H1 (cell line): ENCODE measurements around the gene FRMD4A. TPM values are rescaled to one million over a fixed set of nuclear protein-coding genes. Genes with fewer than 3 reads are reported as not detected.

ENCODE experiments used
- CTCF ChIA-PET: fragments of 300-600 bp; sonication (Branson Sonifier 250); formaldehyde crosslinking; loops from one replicate; lab custom pipeline; 2021; ENCODE audit not compliant: partially characterized antibody; lab: Charles Lee
- POLR2A ChIA-PET: fragments of 300-600 bp; sonication (Branson Sonifier 250); formaldehyde crosslinking; loops from one replicate; lab custom pipeline; 2021; ENCODE audit warnings: inconsistent platforms; ENCODE audit not compliant: partially characterized antibody; lab: Charles Lee
- DNase-seq, 2 experiments: peaks; one replicate each; pipeline versions ENCODE4 v3.0.0 to v3.0.0-alpha.2; 2010 to 2022; ENCODE audit warnings: low spot score in 2 of 2, low read depth in 1 of 2, mixed read lengths in 1 of 2
- FAIRE-seq: peaks from 2 replicates; lab custom pipeline; 2011; peaks lifted over from hg19 to GRCh38; lab: Jason Lieb, UNC
- H2AFZ ChIP-seq: 2 replicates; pipeline ENCODE4 v1.8.1; 2012; ENCODE audit warnings: low read length, inconsistent platforms
- H2AK5ac ChIP-seq: 2 replicates; pipeline ENCODE4 v1.6.1; 2013; ENCODE audit warnings: low read depth, low read length
- H2BK120ac ChIP-seq: replicated peaks from 2 replicates; pipeline ENCODE3; 2013; ENCODE audit warnings: low read depth, low read length, inconsistent platforms
- H2BK12ac ChIP-seq: 2 replicates; pipeline ENCODE4 v1.6.1; 2013; ENCODE audit warnings: low read depth, low read length
- H2BK15ac ChIP-seq: 2 replicates; pipeline ENCODE4 v1.6.1; 2013; ENCODE audit warnings: low read length
- H2BK20ac ChIP-seq: 2 replicates; pipeline ENCODE4 v1.6.1; 2013; ENCODE audit warnings: low read length
- H2BK5ac ChIP-seq: 2 replicates; pipeline ENCODE4 v1.6.1; 2013; ENCODE audit warnings: low read depth, low read length
- H3K14ac ChIP-seq: 2 replicates; pipeline ENCODE4 v1.6.1; 2013; ENCODE audit warnings: inconsistent platforms; ENCODE audit not compliant: insufficient read length
- H3K18ac ChIP-seq: 2 replicates; pipeline ENCODE4 v1.6.1; 2013; ENCODE audit warnings: low read length; ENCODE audit errors: extremely low read depth
- H3K23ac ChIP-seq: 2 replicates; pipeline ENCODE4 v1.6.1; 2013; ENCODE audit warnings: inconsistent platforms; ENCODE audit not compliant: insufficient read length
- H3K23me2 ChIP-seq: 2 replicates; pipeline ENCODE4 v1.6.1; 2013; ENCODE audit warnings: low read depth, low read length
- H3K27ac ChIP-seq: 2 replicates; pipeline ENCODE4 v1.6.1; 2011; ENCODE audit warnings: low read depth, low read length, inconsistent platforms
- H3K27me3 ChIP-seq, 4 experiments: replicated peaks in 1 of 4; 1 replicate in 1 of 4; 2 replicates in 3 of 4; pipeline versions ENCODE4 v1.6.1 to v1.8.1; 2011 to 2013; ENCODE audit warnings: low read length in 3 of 4, mild to moderate bottlenecking in 3 of 4, inconsistent platforms in 2 of 4, mixed read lengths in 2 of 4, moderate library complexity in 1 of 4; ENCODE audit not compliant: control insufficient read depth in 3 of 4, insufficient read depth in 3 of 4; ENCODE audit errors: extremely low read depth in 1 of 4
- H3K36me3 ChIP-seq, 4 experiments: 2 replicates each; pipeline versions ENCODE4 v1.6.1 to v1.8.1; 2011 to 2013; ENCODE audit warnings: mild to moderate bottlenecking in 4 of 4, low read length in 3 of 4, moderate library complexity in 2 of 4, control low read depth in 1 of 4, inconsistent platforms in 1 of 4; ENCODE audit not compliant: insufficient read depth in 4 of 4, control insufficient read depth in 2 of 4
- H3K4ac ChIP-seq: replicated peaks from 2 replicates; pipeline ENCODE3; 2013; ENCODE audit warnings: low read length, low read depth, mixed read lengths, inconsistent platforms; ENCODE audit not compliant: insufficient read length
- H3K4me1 ChIP-seq, 4 experiments: replicated peaks in 1 of 4; 1 replicate in 1 of 4; 2 replicates in 3 of 4; pipeline versions ENCODE4 v1.6.1 to v1.8.1; 2011 to 2013; ENCODE audit warnings: low read length in 3 of 4, inconsistent platforms in 2 of 4, mixed read lengths in 1 of 4; ENCODE audit not compliant: insufficient read depth in 4 of 4, control insufficient read depth in 3 of 4
- H3K4me2 ChIP-seq, 2 experiments: 2 replicates each; pipeline versions ENCODE4 v1.6.1 to v1.8.1; 2011 to 2013; ENCODE audit warnings: low read depth in 2 of 2, low read length in 2 of 2, control low read depth in 1 of 2, inconsistent platforms in 1 of 2, mild to moderate bottlenecking in 1 of 2; ENCODE audit not compliant: insufficient read depth in 1 of 2
- H3K4me3 ChIP-seq, 4 experiments: fragments of 200-600, 300-600 bp in 1 of 4; sonication (generic), shearing (Covaris generic), sonication (Bioruptor Twin) in 1 of 4; 2 replicates each; pipeline versions ENCODE4 v1.5.1 to v1.8.1; 2011 to 2016; ENCODE audit warnings: low read length in 4 of 4, low read depth in 3 of 4, control low read depth in 2 of 4, inconsistent platforms in 2 of 4, mild to moderate bottlenecking in 2 of 4, mixed read lengths in 1 of 4, moderate library complexity in 1 of 4; ENCODE audit not compliant: insufficient read depth in 2 of 4; ENCODE audit errors: extremely low read depth in 1 of 4
- H3K56ac ChIP-seq: replicated peaks from 2 replicates; pipeline ENCODE3; 2013; ENCODE audit warnings: low read depth, mild to moderate bottlenecking, mixed read lengths, low read length, inconsistent platforms; ENCODE audit not compliant: insufficient read length
- H3K79me1 ChIP-seq: 2 replicates; pipeline ENCODE4 v1.6.1; 2013; ENCODE audit warnings: low read depth, low read length, control low read depth
- H3K79me2 ChIP-seq, 2 experiments: 2 replicates each; pipeline versions ENCODE4 v1.6.1 to v1.8.1; 2012 to 2013; ENCODE audit warnings: low read length in 2 of 2, mild to moderate bottlenecking in 2 of 2, inconsistent platforms in 1 of 2; ENCODE audit not compliant: insufficient read depth in 2 of 2, control insufficient read depth in 1 of 2
- H3K9ac ChIP-seq, 4 experiments: replicated peaks in 1 of 4; 1 replicate in 1 of 4; 2 replicates in 3 of 4; pipeline versions ENCODE4 v1.6.1 to v1.8.1; 2011 to 2013; ENCODE audit warnings: low read depth in 3 of 4, low read length in 3 of 4, control low read depth in 2 of 4, mild to moderate bottlenecking in 2 of 4, moderate library complexity in 2 of 4, inconsistent platforms in 1 of 4; ENCODE audit errors: extremely low read depth in 1 of 4
- H3K9me3 ChIP-seq, 2 experiments: 2 replicates each; pipeline versions ENCODE4 v1.6.1 to v1.8.1; 2012 to 2013; ENCODE audit warnings: mild to moderate bottlenecking in 2 of 2, moderate library complexity in 2 of 2, control low read depth in 1 of 2, inconsistent platforms in 1 of 2, low read depth in 1 of 2, low read length in 1 of 2, mixed read lengths in 1 of 2; ENCODE audit not compliant: insufficient read depth in 2 of 2
- H4K20me1 ChIP-seq, 2 experiments: replicated peaks in 1 of 2; 2 replicates each; pipeline versions ENCODE3 to v1.8.1; 2011 to 2013; ENCODE audit warnings: inconsistent platforms in 2 of 2, low read length in 2 of 2, mild to moderate bottlenecking in 1 of 2; ENCODE audit not compliant: insufficient read depth in 2 of 2, control insufficient read depth in 1 of 2
- H4K5ac ChIP-seq: 2 replicates; pipeline ENCODE4 v1.6.1; 2013; ENCODE audit warnings: low read length, low read depth, mixed read lengths, inconsistent platforms; ENCODE audit not compliant: insufficient read length
- H4K8ac ChIP-seq: 2 replicates; pipeline ENCODE4 v1.8.0; 2013; ENCODE audit warnings: mild to moderate bottlenecking, moderate library complexity, low read length, inconsistent platforms; ENCODE audit not compliant: insufficient read depth; ENCODE audit errors: extremely low read depth
- H4K91ac ChIP-seq: replicated peaks from 2 replicates; pipeline ENCODE3; 2013; ENCODE audit warnings: low read length, mixed read lengths, inconsistent platforms; ENCODE audit not compliant: insufficient read length
- KDM4A ChIP-seq: IDR thresholded peaks from one replicate; pipeline ENCODE4 v1.7.1; 2012; ENCODE audit warnings: low read depth, mild to moderate bottlenecking, moderate library complexity, low read length, inconsistent platforms; ENCODE audit not compliant: severe bottlenecking
- SP2 ChIP-seq: IDR thresholded peaks from 2 replicates; pipeline ENCODE4 v1.6.1; 2012; ENCODE audit warnings: mild to moderate bottlenecking, low read length, inconsistent platforms
- SRF ChIP-seq: IDR thresholded peaks from 2 replicates; pipeline ENCODE4 v1.6.1; 2011; ENCODE audit warnings: mild to moderate bottlenecking, low read depth, low read length, moderate library complexity
- TCF12 ChIP-seq: IDR thresholded peaks from 2 replicates; pipeline ENCODE4 v1.6.1; 2011; ENCODE audit warnings: low read depth, mild to moderate bottlenecking, low read length
- WGBS, 2 experiments: shearing (Covaris generic) in 1 of 2; methylation state at CpG; one replicate each; pipeline versions ENCODE4 v1.1.6 to v1.1.7; 2013 to 2015; ENCODE audit warnings: low lambda C conversion rate in 2 of 2, mixed read lengths in 2 of 2, inconsistent platforms in 1 of 2, low coverage in 1 of 2, missing lambda C conversion rate in 1 of 2; ENCODE audit not compliant: insufficient replicate concordance in 2 of 2, insufficient coverage in 1 of 2, insufficient read length in 1 of 2; ENCODE audit errors: extremely low coverage in 1 of 2, missing lambda C conversion rate in 1 of 2; 5-methylcytosine and 5-hydroxymethylcytosine counted together
- polyA plus RNA-seq, 7 experiments: library from polyadenylated mRNA; depleted of rRNA in 3 of 7; stranded (reverse) in 5 of 7; unstranded in 2 of 7; fragments of >200 nt in 5 of 7; fragments of 200-250 nt in 2 of 7; gene quantifications; 1 replicate in 5 of 7; 2 replicates in 1 of 7; 4 replicates in 1 of 7; pipeline versions ENCODE4 v1.2.1 to v1.2.3, GENCODE V29; 2011 to 2013; ENCODE audit warnings: missing spikeins in 2 of 7, mixed read lengths in 2 of 7
- total RNA-seq: library from RNA; stranded (reverse); fragmentation: NEBNext Ultra II Directional; extraction: Animal tissue kit (Norgen Biotek cat#: 25700); gene quantifications from 2 replicates; pipeline ENCODE4 v1.2.1, GENCODE V29; 2021

The FRMD4A gene
- total and polyA plus RNA-seq, 2 of the 8 experiments (the other 6 are each of a cell fraction or from before 2014, with no cell fraction given), result 38.6 to 39.6 TPM

GRCh38 chr10:13672548-13672947 lies 658.2 kb downstream of the FRMD4A start:
- no peaks in the 10 kb centered on the region for H3K79me1 ChIP-seq
- H4K5ac ChIP-seq, result no peak overlapping the region
- no peak overlapping the region for H2BK20ac ChIP-seq
- H3K36me3 ChIP-seq, result peaks cover 0 to 4% (median 2%) of the 10 kb centered on the region in 4 experiments; a peak in 2 of 8 replicates
- H3K18ac ChIP-seq, result no peak overlapping the region; the same call in 1 of the 2 replicates
- H2AK5ac ChIP-seq, result no peak overlapping the region
- no peak overlapping the region; the same call in 1 of the 2 replicates for H3K27ac ChIP-seq
- no peak overlapping the region for H3K9ac ChIP-seq
- 52% methylated on average over 7 of the region's 7 CpGs; no CpG with 5 or more reads in 1 of the 2 experiments for WGBS, 2 experiments
- no peak overlapping the region for H4K91ac ChIP-seq
- H3K9me3 ChIP-seq, result no peaks in the 10 kb centered on the region
- H3K23ac ChIP-seq, result no peak overlapping the region
- FAIRE-seq (no peak), DNase-seq (no peak)
- H2BK5ac ChIP-seq, result no peak overlapping the region
- no peak overlapping the region for H3K4ac ChIP-seq
- peak overlapping the region in 1 of 4 experiments; percentile 28; a peak in 1 of 8 replicates for H3K4me3 ChIP-seq
- no peak overlapping the region for H4K8ac ChIP-seq
- peaks cover 0 to 5% of the 10 kb centered on the region in 2 experiments for H4K20me1 ChIP-seq
- H3K27me3 ChIP-seq, result no peaks in the 10 kb centered on the region
- no peak overlapping the region for H2BK12ac ChIP-seq
- peak overlapping the region; percentile 15 to 71; a peak in 2 of 4 replicates for H3K4me2 ChIP-seq
- no peaks in the 10 kb centered on the region for H3K23me2 ChIP-seq
- H2AFZ ChIP-seq, result no peak overlapping the region
- H3K79me2 ChIP-seq, result no peaks in the 10 kb centered on the region
- ChIA-PET POLR2A (interaction anchor here (0.7 to 1.5 kb wide), 2 partner anchors 35 to 60 kb away, joined by 3 read pairs; no protein-coding TSS in a partner anchor), CTCF (interaction anchor here (0.7 to 1.2 kb wide), 5 partner anchors 13 to 865 kb away, joined by 3 to 7 read pairs (median 3); no protein-coding TSS in a partner anchor)
- no peak overlapping the region for H3K14ac ChIP-seq
- no peak overlapping the region for H2BK120ac ChIP-seq
- TF ChIP-seq SP2, result no peak
- TF ChIP-seq SRF, result no peak
- no peak for TF ChIP-seq KDM4A
- TF ChIP-seq TCF12, result no peak
- H3K4me1 ChIP-seq, result peaks cover 3 to 11% (median 10%) of the 10 kb centered on the region in 4 experiments
- H2BK15ac ChIP-seq, result no peak overlapping the region
- H3K56ac ChIP-seq, result no peak overlapping the region
